Fibroblast of lung (primary cell): ENCODE measurements around the gene MRPL16.

Source experiments
- EZH2 ChIP-seq: IDR thresholded peaks from 2 replicates; pipeline ENCODE4 v1.5.1; 2012; ENCODE audit warnings: low read length, control low read depth, mild to moderate bottlenecking; ENCODE audit errors: missing control alignments
- TF ChIP-seq, protein P1 (sequence below), 2 donors: IDR thresholded peaks in 1 of 2; conservative IDR thresholded peaks in 1 of 2; 1 replicate in 1 of 2; 2 replicates in 1 of 2; pipeline ENCODE4 v1.5.1; 2011 to 2012; ENCODE audit warnings: low read length in 2 of 2, control low read depth in 1 of 2, inconsistent platforms in 1 of 2, low read depth in 1 of 2, mild to moderate bottlenecking in 1 of 2

DNA sequence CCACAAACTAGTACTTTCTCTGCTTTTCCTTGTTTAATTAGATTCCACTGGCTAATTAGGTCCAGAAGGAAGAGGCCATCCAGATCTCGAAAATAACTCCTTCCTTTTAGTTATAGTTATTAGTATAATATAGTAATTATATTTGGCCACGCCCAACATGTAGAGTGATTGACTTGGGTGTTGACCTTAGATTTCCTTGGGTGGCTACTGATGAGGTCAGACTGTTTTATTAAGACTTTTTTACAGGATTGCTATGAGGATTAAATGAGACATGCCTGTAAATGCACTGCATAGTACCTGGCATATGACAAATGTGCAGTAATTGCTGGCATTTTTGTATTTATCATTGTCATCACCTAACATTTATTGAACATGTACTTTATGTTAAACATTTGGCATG lies 28.5 kb downstream of the MRPL16 start:
- no peak for TF ChIP-seq EZH2
- TF ChIP-seq, protein P1, sequence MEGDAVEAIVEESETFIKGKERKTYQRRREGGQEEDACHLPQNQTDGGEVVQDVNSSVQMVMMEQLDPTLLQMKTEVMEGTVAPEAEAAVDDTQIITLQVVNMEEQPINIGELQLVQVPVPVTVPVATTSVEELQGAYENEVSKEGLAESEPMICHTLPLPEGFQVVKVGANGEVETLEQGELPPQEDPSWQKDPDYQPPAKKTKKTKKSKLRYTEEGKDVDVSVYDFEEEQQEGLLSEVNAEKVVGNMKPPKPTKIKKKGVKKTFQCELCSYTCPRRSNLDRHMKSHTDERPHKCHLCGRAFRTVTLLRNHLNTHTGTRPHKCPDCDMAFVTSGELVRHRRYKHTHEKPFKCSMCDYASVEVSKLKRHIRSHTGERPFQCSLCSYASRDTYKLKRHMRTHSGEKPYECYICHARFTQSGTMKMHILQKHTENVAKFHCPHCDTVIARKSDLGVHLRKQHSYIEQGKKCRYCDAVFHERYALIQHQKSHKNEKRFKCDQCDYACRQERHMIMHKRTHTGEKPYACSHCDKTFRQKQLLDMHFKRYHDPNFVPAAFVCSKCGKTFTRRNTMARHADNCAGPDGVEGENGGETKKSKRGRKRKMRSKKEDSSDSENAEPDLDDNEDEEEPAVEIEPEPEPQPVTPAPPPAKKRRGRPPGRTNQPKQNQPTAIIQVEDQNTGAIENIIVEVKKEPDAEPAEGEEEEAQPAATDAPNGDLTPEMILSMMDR (conservative IDR thresholded peaks at IDR 0.05 in 1 of 2, IDR thresholded peaks at IDR 0.05 in 1 of 2; ENCODE audit: low read depth in 1 of 2, low read length in 2 of 2): no peak
